Measurements from ENCODE around the gene ZNF562.

Gene ZNF562

DNA sequence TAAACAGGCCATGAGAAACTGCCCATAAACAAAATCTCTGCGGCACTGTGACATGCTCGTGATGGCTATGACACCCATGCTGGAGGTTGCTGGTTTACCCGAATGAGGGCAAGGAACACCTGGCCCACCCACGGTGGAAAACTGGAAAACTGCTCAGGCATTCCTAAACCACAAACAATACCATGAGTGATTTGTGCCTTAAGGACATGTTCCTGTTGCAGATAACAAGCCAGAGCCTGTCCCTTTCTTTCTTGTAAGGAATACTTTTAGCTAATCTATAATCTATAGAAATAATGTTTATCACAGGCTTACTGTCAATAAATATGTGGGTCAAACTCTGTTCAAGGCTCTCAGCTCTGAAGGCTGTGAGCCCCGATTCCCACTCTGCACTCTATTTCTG, 66.0 kb downstream of the ZNF562 start:
- TF ChIP-seq SIN3A (IDR thresholded peaks at IDR 0.05; ENCODE audit: borderline replicate concordance, insufficient read depth, low read length) (no peak), FOXP2 (optimal IDR thresholded peaks at IDR 0.05; ENCODE audit: borderline replicate concordance, extremely low read depth, extremely low read length, insufficient read depth) (no peak)

DNA sequence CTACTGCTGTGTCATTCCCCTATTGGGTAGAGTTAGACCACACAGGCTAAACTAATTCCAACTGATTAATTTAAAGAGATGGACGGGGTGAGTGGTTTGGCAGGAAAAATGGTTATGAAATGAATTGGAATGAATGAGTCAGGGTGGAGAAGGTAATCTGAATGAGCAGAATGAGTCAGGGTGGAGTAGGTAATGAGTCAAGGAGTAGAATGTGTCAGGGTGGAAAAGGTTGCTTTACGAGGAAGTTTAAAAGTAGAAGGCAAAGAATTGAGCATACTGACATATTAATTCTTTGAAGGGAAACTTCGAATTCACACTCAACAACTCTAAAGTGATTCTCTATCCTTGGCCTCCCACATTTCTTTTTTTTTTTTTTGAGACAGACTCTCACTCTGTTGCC, 77.9 kb downstream of the ZNF562 start:
- no peak for TF ChIP-seq TAF1 (IDR thresholded peaks at IDR 0.05; ENCODE audit: borderline replicate concordance, insufficient read depth, low read length)
- no peak for TF ChIP-seq FOXP2 (optimal IDR thresholded peaks at IDR 0.05; ENCODE audit: borderline replicate concordance, extremely low read depth, extremely low read length, insufficient read depth)
- TF ChIP-seq, protein P1, sequence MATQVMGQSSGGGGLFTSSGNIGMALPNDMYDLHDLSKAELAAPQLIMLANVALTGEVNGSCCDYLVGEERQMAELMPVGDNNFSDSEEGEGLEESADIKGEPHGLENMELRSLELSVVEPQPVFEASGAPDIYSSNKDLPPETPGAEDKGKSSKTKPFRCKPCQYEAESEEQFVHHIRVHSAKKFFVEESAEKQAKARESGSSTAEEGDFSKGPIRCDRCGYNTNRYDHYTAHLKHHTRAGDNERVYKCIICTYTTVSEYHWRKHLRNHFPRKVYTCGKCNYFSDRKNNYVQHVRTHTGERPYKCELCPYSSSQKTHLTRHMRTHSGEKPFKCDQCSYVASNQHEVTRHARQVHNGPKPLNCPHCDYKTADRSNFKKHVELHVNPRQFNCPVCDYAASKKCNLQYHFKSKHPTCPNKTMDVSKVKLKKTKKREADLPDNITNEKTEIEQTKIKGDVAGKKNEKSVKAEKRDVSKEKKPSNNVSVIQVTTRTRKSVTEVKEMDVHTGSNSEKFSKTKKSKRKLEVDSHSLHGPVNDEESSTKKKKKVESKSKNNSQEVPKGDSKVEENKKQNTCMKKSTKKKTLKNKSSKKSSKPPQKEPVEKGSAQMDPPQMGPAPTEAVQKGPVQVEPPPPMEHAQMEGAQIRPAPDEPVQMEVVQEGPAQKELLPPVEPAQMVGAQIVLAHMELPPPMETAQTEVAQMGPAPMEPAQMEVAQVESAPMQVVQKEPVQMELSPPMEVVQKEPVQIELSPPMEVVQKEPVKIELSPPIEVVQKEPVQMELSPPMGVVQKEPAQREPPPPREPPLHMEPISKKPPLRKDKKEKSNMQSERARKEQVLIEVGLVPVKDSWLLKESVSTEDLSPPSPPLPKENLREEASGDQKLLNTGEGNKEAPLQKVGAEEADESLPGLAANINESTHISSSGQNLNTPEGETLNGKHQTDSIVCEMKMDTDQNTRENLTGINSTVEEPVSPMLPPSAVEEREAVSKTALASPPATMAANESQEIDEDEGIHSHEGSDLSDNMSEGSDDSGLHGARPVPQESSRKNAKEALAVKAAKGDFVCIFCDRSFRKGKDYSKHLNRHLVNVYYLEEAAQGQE (IDR thresholded peaks at IDR 0.05; ENCODE audit: insufficient read depth in 1 of 2, low read depth in 2 of 2, low read length in 2 of 2): no peak
- no peak for TF ChIP-seq SIN3A (IDR thresholded peaks at IDR 0.05; ENCODE audit: borderline replicate concordance, insufficient read depth, low read length)
- TF ChIP-seq POLR2AphosphoS5 (IDR thresholded peaks at IDR 0.05; ENCODE audit: low read depth, low read length): no peak
